HG02610 (cell line): ENCODE data around the gene TANC1.

ENCODE experiments used
- ATAC-seq: cut with Tn5 transposase; IDR thresholded peaks from one replicate; pipeline ENCODE4 v1.9.1; 2021; ENCODE audit warnings: mild to moderate bottlenecking, moderate library complexity; ENCODE audit not compliant: unreplicated experiment

The TANC1 gene

GRCh38 chr2:159243529-159243928, 275.1 kb downstream of the TANC1 start:
- ATAC-seq: no peak

GRCh38 chr2:159246325-159246988, 278.0 kb downstream of the TANC1 start:
- no peak for ATAC-seq

GRCh38 chr2:159249990-159250715, 281.7 kb downstream of the TANC1 start:
- ATAC-seq: peak; percentile 74

- no peak for ATAC-seq
Observed at GRCh38 chr2:159251296-159252173, 283.1 kb downstream of the TANC1 start.

- no peak for ATAC-seq
Observed at GRCh38 chr2:159252905-159253304, 284.5 kb downstream of the TANC1 start.

GRCh38 chr2:159256159-159256558, 287.7 kb downstream of the TANC1 start:
- no peak for ATAC-seq

- no peak for ATAC-seq
Observed at GRCh38 chr2:159262226-159262625, 293.8 kb downstream of the TANC1 start.

GRCh38 chr2:159262904-159263303, 294.5 kb downstream of the TANC1 start:
- ATAC-seq: no peak

GRCh38 chr2:159265171-159265576, 296.7 kb downstream of the TANC1 start:
- ATAC-seq: no peak

GRCh38 chr2:159266554-159266953, 298.1 kb downstream of the TANC1 start:
- peak; percentile 91 for ATAC-seq

GRCh38 chr2:159267921-159268320, 299.5 kb downstream of the TANC1 start:
- ATAC-seq: no peak

GRCh38 chr2:159270744-159271379, 302.4 kb downstream of the TANC1 start:
- ATAC-seq: no peak

GRCh38 chr2:159272156-159272555, 303.7 kb downstream of the TANC1 start:
- no peak for ATAC-seq

GRCh38 chr2:159275111-159275510, 306.7 kb downstream of the TANC1 start:
- no peak for ATAC-seq

GRCh38 chr2:159279700-159280099, 311.3 kb downstream of the TANC1 start:
- no peak for ATAC-seq

- ATAC-seq: no peak
Observed at GRCh38 chr2:159281002-159281401, 312.6 kb downstream of the TANC1 start.
